HEK293 (cell line): ENCODE results near the gene INPP4B.

Source experiments
- CTCF ChIA-PET: fragments of 350-600 bp; formaldehyde crosslinking; extraction: SDS; loops from one replicate; lab custom pipeline; 2021; ENCODE audit warnings: antibody characterized with exemption; lab: Yijun Ruan, JAX
- POLR2A ChIA-PET: fragments of 300-600 bp; formaldehyde crosslinking; extraction: SDS; loops from one replicate; lab custom pipeline; 2020; ENCODE audit warnings: antibody characterized with exemption, inconsistent platforms; lab: Yijun Ruan, JAX
- H3K27ac ChIP-seq: fragments of 200-500 bp; sonication (Bioruptor generic); 2 replicates; pipeline ENCODE4 v1.5.1; 2014; ENCODE audit warnings: low read depth, low read length, control low read depth, inconsistent platforms; ENCODE audit errors: extremely low read depth
- H3K36me3 ChIP-seq, 2 experiments: fragments of 200-500 bp in 1 of 2; sonication (Bioruptor generic) in 1 of 2; 1 replicate in 1 of 2; 2 replicates in 1 of 2; pipeline ENCODE4 v1.5.1; 2014 to 2017; ENCODE audit warnings: inconsistent platforms in 2 of 2, low read length in 2 of 2; ENCODE audit not compliant: control insufficient read depth in 2 of 2, insufficient read depth in 1 of 2
- H3K4me1 ChIP-seq: fragments of 200-500 bp; sonication (Bioruptor generic); 2 replicates; pipeline ENCODE4 v1.5.1; 2014; ENCODE audit warnings: mild to moderate bottlenecking, low read length, inconsistent platforms; ENCODE audit not compliant: control insufficient read depth, insufficient read depth
- H3K4me3 ChIP-seq: 2 replicates; pipeline ENCODE4 v1.5.1; 2011; ENCODE audit warnings: low read depth, mild to moderate bottlenecking, control low read depth, low read length, moderate library complexity
- H3K9me3 ChIP-seq: fragments of 200-500 bp; sonication (Bioruptor generic); 2 replicates; pipeline ENCODE4 v1.5.1; 2014; ENCODE audit warnings: low read depth, low read length, inconsistent platforms; ENCODE audit not compliant: control insufficient read depth, insufficient read depth
- GLI2 ChIP-seq: fragments of 450-650 bp; formaldehyde crosslinking; IDR thresholded peaks from 2 replicates; pipeline ENCODE4; 2017; ENCODE audit warnings: missing biosample characterization, missing genetic modification characterization, low read depth, borderline replicate concordance
- HOXA7 ChIP-seq: sonication (generic); formaldehyde crosslinking; IDR thresholded peaks from 2 replicates; pipeline ENCODE4 v1.8.1; 2022; ENCODE audit warnings: missing genetic modification reagents, borderline replicate concordance
- PBX3 ChIP-seq: sonication (generic); formaldehyde crosslinking; IDR thresholded peaks from 2 replicates; pipeline ENCODE4 v1.8.1; 2022; ENCODE audit warnings: mild to moderate bottlenecking, moderate library complexity, missing genetic modification reagents
- PRDM1 ChIP-seq: fragments of 450-650 bp; formaldehyde crosslinking; IDR thresholded peaks from 2 replicates; pipeline ENCODE4; 2016; ENCODE audit warnings: missing biosample characterization, missing genetic modification characterization
- ZBTB49 ChIP-seq: fragments of 450-650 bp; formaldehyde crosslinking; IDR thresholded peaks from 2 replicates; pipeline ENCODE4 v1.5.1; 2016; ENCODE audit warnings: missing biosample characterization, missing genetic modification characterization, low read depth
- ZNF112 ChIP-seq: fragments of 450-650 bp; formaldehyde crosslinking; IDR thresholded peaks from 2 replicates; pipeline ENCODE4 v1.5.0; 2017; ENCODE audit warnings: missing biosample characterization, missing genetic modification characterization
- ZNF138 ChIP-seq: fragments of 450-650 bp; formaldehyde crosslinking; IDR thresholded peaks from 2 replicates; pipeline ENCODE4 v1.5.1; 2016; ENCODE audit warnings: missing biosample characterization, missing genetic modification characterization, borderline replicate concordance
- ZNF175 ChIP-seq: fragments of 450-650 bp; formaldehyde crosslinking; IDR thresholded peaks from 2 replicates; pipeline ENCODE4 v1.5.1; 2016; ENCODE audit warnings: missing biosample characterization, missing genetic modification characterization
- ZNF274 ChIP-seq, 2 experiments: fragments of 200-500 bp in 1 of 2; fragments of 450-650 bp in 1 of 2; sonication (Bioruptor generic) in 1 of 2; formaldehyde crosslinking in 1 of 2; IDR thresholded peaks; 2 replicates each; pipeline versions ENCODE4 v1.5.1 to v1.6.1; 2014 to 2016; ENCODE audit warnings: borderline replicate concordance in 1 of 2, inconsistent platforms in 1 of 2, low read length in 1 of 2, missing biosample characterization in 1 of 2, missing genetic modification characterization in 1 of 2
- ZNF416 ChIP-seq: fragments of 450-650 bp; formaldehyde crosslinking; IDR thresholded peaks from 2 replicates; pipeline ENCODE4 v1.5.1; 2016; ENCODE audit warnings: missing biosample characterization, missing genetic modification characterization
- ZNF544 ChIP-seq: fragments of 450-650 bp; formaldehyde crosslinking; IDR thresholded peaks from 2 replicates; pipeline ENCODE4 v1.5.0; 2017; ENCODE audit warnings: missing biosample characterization, missing genetic modification characterization
- ZNF677 ChIP-seq: fragments of 450-650 bp; IDR thresholded peaks from 2 replicates; pipeline ENCODE4 v1.5.0; 2018; ENCODE audit warnings: missing biosample characterization, mild to moderate bottlenecking, missing genetic modification characterization, moderate library complexity
- ZNF707 ChIP-seq: fragments of 450-650 bp; formaldehyde crosslinking; IDR thresholded peaks from 2 replicates; pipeline ENCODE4 v1.5.1; 2016; ENCODE audit warnings: missing biosample characterization, missing genetic modification characterization
- TF ChIP-seq, protein P1 (sequence below): fragments of 450-650 bp; formaldehyde crosslinking; IDR thresholded peaks from 2 replicates; pipeline ENCODE4 v1.5.1; 2016; ENCODE audit warnings: missing biosample characterization, missing genetic modification characterization
- TF ChIP-seq, protein P2 (sequence below): fragments of 450-650 bp; formaldehyde crosslinking; IDR thresholded peaks from 2 replicates; pipeline ENCODE4 v1.5.1; 2016; ENCODE audit warnings: missing biosample characterization, missing genetic modification characterization, borderline replicate concordance

The INPP4B gene

DNA sequence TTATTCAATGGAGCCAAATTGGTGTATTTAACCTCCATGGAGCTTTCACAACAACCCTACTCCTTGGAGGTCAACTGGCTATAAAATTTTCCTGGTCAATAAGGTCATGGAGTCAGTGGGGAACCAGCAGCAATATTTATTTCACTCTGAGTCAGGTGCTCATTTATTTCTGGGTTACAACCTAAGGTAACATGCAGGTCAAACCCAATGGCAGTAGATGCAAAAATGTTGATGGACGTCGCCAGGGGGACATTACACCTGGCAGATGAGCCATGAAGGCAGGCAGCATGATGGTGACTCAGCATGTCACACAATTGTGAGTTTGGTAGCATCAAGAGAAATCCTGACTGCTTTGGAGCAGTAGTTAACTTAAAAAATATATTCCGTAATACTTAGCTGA is 695.6 kb downstream of the INPP4B start (continued):
- TF ChIP-seq, protein P1, sequence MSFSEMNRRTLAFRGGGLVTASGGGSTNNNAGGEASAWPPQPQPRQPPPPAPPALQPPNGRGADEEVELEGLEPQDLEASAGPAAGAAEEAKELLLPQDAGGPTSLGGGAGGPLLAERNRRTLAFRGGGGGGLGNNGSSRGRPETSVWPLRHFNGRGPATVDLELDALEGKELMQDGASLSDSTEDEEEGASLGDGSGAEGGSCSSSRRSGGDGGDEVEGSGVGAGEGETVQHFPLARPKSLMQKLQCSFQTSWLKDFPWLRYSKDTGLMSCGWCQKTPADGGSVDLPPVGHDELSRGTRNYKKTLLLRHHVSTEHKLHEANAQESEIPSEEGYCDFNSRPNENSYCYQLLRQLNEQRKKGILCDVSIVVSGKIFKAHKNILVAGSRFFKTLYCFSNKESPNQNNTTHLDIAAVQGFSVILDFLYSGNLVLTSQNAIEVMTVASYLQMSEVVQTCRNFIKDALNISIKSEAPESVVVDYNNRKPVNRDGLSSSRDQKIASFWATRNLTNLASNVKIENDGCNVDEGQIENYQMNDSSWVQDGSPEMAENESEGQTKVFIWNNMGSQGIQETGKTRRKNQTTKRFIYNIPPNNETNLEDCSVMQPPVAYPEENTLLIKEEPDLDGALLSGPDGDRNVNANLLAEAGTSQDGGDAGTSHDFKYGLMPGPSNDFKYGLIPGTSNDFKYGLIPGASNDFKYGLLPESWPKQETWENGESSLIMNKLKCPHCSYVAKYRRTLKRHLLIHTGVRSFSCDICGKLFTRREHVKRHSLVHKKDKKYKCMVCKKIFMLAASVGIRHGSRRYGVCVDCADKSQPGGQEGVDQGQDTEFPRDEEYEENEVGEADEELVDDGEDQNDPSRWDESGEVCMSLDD (tag by site-specific recombination) = no peak
- TF ChIP-seq ZBTB49 (tag by site-specific recombination) = no peak
- TF ChIP-seq ZNF175 = no peak
- no peak for TF ChIP-seq GLI2
- no peak for TF ChIP-seq ZNF112 (tag by site-specific recombination)
- TF ChIP-seq ZNF707 (tag by site-specific recombination) = no peak

DNA sequence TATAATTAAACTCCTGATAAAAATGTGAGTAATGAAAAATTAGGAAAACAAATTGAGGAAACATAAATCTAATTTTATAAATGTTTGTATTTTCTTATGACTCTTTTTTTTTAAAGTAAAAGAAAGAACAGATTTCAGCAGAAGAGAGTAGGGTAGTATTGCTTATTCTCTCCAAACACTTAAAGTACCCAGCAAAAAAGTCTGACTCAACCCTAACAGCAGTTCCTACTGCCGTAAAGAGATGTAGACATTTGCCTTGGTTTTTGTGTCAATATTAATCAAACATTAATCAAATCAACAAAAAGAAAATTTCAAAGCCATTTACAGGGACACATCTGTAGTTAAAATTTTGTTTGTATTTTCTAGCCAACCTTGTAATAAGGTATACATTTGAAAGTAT is 701.3 kb downstream of the INPP4B start:
- H3K27ac ChIP-seq = no peak overlapping the region
- H3K9me3 ChIP-seq = no peaks in the 10 kb centered on the region
- H3K4me3 ChIP-seq = no peak overlapping the region
- TF ChIP-seq PRDM1 (tag by site-specific recombination) (no peak), ZNF544 (no peak), ZNF416 (tag by site-specific recombination) (no peak), HOXA7 (CRISPR knock-in tag) (no peak), ZNF138 (tag by site-specific recombination) (no peak), ZNF274 (IDR thresholded peaks at IDR 0.05; ENCODE audit: low read length) (no peak), ZNF274 (tag by site-specific recombination; IDR thresholded peaks at IDR 0.05; ENCODE audit: borderline replicate concordance) (no peak), PBX3 (CRISPR knock-in tag) (no peak), ZNF677 (tag by site-specific recombination) (no peak)
- TF ChIP-seq, protein P2, sequence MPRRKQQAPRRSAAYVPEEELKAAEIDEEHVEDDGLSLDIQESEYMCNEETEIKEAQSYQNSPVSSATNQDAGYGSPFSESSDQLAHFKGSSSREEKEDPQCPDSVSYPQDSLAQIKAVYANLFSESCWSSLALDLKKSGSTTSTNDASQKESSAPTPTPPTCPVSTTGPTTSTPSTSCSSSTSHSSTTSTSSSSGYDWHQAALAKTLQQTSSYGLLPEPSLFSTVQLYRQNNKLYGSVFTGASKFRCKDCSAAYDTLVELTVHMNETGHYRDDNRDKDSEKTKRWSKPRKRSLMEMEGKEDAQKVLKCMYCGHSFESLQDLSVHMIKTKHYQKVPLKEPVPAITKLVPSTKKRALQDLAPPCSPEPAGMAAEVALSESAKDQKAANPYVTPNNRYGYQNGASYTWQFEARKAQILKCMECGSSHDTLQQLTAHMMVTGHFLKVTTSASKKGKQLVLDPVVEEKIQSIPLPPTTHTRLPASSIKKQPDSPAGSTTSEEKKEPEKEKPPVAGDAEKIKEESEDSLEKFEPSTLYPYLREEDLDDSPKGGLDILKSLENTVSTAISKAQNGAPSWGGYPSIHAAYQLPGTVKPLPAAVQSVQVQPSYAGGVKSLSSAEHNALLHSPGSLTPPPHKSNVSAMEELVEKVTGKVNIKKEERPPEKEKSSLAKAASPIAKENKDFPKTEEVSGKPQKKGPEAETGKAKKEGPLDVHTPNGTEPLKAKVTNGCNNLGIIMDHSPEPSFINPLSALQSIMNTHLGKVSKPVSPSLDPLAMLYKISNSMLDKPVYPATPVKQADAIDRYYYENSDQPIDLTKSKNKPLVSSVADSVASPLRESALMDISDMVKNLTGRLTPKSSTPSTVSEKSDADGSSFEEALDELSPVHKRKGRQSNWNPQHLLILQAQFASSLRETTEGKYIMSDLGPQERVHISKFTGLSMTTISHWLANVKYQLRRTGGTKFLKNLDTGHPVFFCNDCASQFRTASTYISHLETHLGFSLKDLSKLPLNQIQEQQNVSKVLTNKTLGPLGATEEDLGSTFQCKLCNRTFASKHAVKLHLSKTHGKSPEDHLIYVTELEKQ = no peak
- ChIA-PET POLR2A (no interaction called here), CTCF (interaction anchor here (0.6 kb wide), 1 partner anchor 384 kb away, joined by 3 read pairs; no protein-coding TSS in a partner anchor)
- no peaks in the 10 kb centered on the region for H3K36me3 ChIP-seq
- no peaks in the 10 kb centered on the region for H3K4me1 ChIP-seq
